Measurements from ENCODE around the gene ABCA2. TPM values are rescaled to one million over a fixed set of nuclear protein-coding genes. Genes with fewer than 3 reads are reported as not detected.

The ABCA2 gene
- total RNA-seq, 2 experiments from 2014 or later, result 11.8 to 16.2 TPM

- Mint-ChIP-seq H3K27ac (no peak overlapping the region), H3K36me3 (ENCODE audit: low read depth) (no peaks in the 10 kb centered on the region), H3K9me3 (no peaks in the 10 kb centered on the region), H3K4me3 (no peak overlapping the region), H3K27me3 (peaks cover 20% of the 10 kb centered on the region), H3K4me1 (ENCODE audit: low read depth) (no peaks in the 10 kb centered on the region)
- TF ChIP-seq CTCF (IDR thresholded peaks at IDR 0.05), result no peak
- ChIA-PET POLR2A (interaction anchor here (1.2 to 1.3 kb wide), 3 partner anchors 12 to 26 kb away, joined by 3 to 5 read pairs (median 3); no protein-coding TSS in a partner anchor), CTCF (interaction anchor here (1.3 to 7.3 kb wide), 5 partner anchors 14 to 24 kb away, joined by 5 to 164 read pairs (median 11); partner anchors contain the start of genes SAPCD2 and UAP1L1)
- DNase-seq (no peak), ATAC-seq (peak; percentile 34)
- intact Hi-C loops (cut with micrococcal nuclease), result no loop called here
Observed at GRCh38 chr9:137052998-137053943, 25.2 kb upstream of the ABCA2 start.

- intact Hi-C loops (cut with micrococcal nuclease), result no loop called here
- POLR2A ChIA-PET, result interaction anchor here (1.2 kb wide), 2 partner anchors 13 to 18 kb away, joined by 3 to 5 read pairs; no protein-coding TSS in a partner anchor
- no peaks in the 10 kb centered on the region for H3K36me3 Mint-ChIP-seq (ENCODE audit: low read depth)
Observed at GRCh38 chr9:137052293-137052692, 24.3 kb upstream of the ABCA2 start.

GRCh38 chr9:137051145-137051724 lies 23.2 kb upstream of the ABCA2 start:
- ATAC-seq (no peak), DNase-seq (no peak)
- no peaks in the 10 kb centered on the region for H3K36me3 Mint-ChIP-seq (ENCODE audit: low read depth)
- no peak overlapping the region for H3K27ac Mint-ChIP-seq
- no peak for TF ChIP-seq CTCF (IDR thresholded peaks at IDR 0.05)
- H3K4me3 Mint-ChIP-seq, result no peak overlapping the region
- H3K4me1 Mint-ChIP-seq (ENCODE audit: low read depth), result peaks cover 3% of the 10 kb centered on the region
- intact Hi-C loops (cut with micrococcal nuclease), result no loop called here
- ChIA-PET CTCF (interaction anchor here (7.3 kb wide), 1 partner anchor 17 kb away, joined by 164 read pairs; the partner anchor contains the start of gene SAPCD2), POLR2A (no interaction called here)
- peaks cover 37% of the 10 kb centered on the region for H3K27me3 Mint-ChIP-seq
- no peaks in the 10 kb centered on the region for H3K9me3 Mint-ChIP-seq

More at GRCh38 chr9:137052293-137052692, 24.3 kb upstream of the ABCA2 start:
- no peak overlapping the region for H3K27ac Mint-ChIP-seq
- ATAC-seq (no peak), DNase-seq (no peak)
- H3K27me3 Mint-ChIP-seq, result peaks cover 29% of the 10 kb centered on the region
- H3K9me3 Mint-ChIP-seq, result no peaks in the 10 kb centered on the region
- no peak for TF ChIP-seq CTCF (IDR thresholded peaks at IDR 0.05)
- CTCF ChIA-PET, result interaction anchor here (0.6 to 7.3 kb wide), 5 partner anchors 8 to 24 kb away, joined by 3 to 164 read pairs (median 6); partner anchors contain the start of genes SAPCD2 and UAP1L1
- no peaks in the 10 kb centered on the region for H3K4me1 Mint-ChIP-seq (ENCODE audit: low read depth)
- H3K4me3 Mint-ChIP-seq, result no peak overlapping the region

- ATAC-seq (no peak), DNase-seq (no peak)
- no peak overlapping the region for H3K27ac Mint-ChIP-seq
- CTCF ChIA-PET, result interaction anchor here (7.3 kb wide), 1 partner anchor 18 kb away, joined by 164 read pairs; the partner anchor contains the start of gene SAPCD2
- TF ChIP-seq CTCF (IDR thresholded peaks at IDR 0.05), result no peak
- intact Hi-C loops (cut with micrococcal nuclease), result no loop called here
- H3K9me3 Mint-ChIP-seq, result no peaks in the 10 kb centered on the region
- peaks cover 37% of the 10 kb centered on the region for H3K27me3 Mint-ChIP-seq
- POLR2A ChIA-PET, result interaction anchor here (1.6 kb wide), 1 partner anchor 8 kb away, joined by 4 read pairs; no protein-coding TSS in a partner anchor
- peaks cover 3% of the 10 kb centered on the region for H3K4me1 Mint-ChIP-seq (ENCODE audit: low read depth)
- H3K4me3 Mint-ChIP-seq, result no peak overlapping the region
- H3K36me3 Mint-ChIP-seq (ENCODE audit: low read depth), result no peaks in the 10 kb centered on the region
Observed at GRCh38 chr9:137050570-137050969, 22.5 kb upstream of the ABCA2 start.
